MM.1S (cell line): Measurements from ENCODE around the gene PLS3.

Experiments used
- EZH2 ChIP-seq: fragments of 300-600 bp; sonication (generic); optimal IDR thresholded peaks from 2 replicates; pipeline ENCODE3; 2017; ENCODE audit warnings: low read depth, mild to moderate bottlenecking, antibody characterized with exemption, low read length, mixed read lengths
- EZH2phosphoT487 ChIP-seq: fragments of 300-600 bp; sonication (generic); IDR thresholded peaks from 2 replicates; pipeline ENCODE4 v1.6.1; 2018; ENCODE audit warnings: antibody characterized with exemption, low read length
- TF ChIP-seq, protein P1 (sequence below): fragments of 300-600 bp; sonication (generic); IDR thresholded peaks from 2 replicates; pipeline ENCODE4 v1.5.1; 2016; ENCODE audit warnings: antibody characterized with exemption, low read length, mixed read lengths

DNA sequence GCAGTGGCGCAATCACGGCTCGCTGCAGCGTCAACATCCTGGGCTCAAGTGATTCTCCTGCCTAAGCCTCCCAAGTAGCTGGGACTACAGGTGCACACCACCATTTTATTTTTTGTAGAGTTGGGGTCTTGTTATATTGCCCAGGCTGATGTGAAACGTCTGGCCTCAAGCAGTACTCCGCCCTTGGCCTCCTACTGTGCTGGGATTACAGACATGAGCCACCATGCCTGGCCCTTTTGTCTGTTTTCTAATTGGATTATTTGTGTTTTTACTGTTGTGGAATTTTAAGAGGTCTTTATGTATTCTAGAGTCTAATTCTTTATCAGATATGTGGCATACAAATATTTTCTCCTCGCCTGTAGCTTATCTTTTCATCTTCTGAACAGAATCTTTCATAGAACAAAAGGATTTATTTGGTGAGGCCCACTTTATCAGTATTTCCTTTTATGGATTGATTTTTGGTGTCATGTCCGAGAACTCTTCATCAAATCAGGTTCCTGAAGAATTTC lies 18.9 kb downstream of the PLS3 start:
- TF ChIP-seq, protein P1, sequence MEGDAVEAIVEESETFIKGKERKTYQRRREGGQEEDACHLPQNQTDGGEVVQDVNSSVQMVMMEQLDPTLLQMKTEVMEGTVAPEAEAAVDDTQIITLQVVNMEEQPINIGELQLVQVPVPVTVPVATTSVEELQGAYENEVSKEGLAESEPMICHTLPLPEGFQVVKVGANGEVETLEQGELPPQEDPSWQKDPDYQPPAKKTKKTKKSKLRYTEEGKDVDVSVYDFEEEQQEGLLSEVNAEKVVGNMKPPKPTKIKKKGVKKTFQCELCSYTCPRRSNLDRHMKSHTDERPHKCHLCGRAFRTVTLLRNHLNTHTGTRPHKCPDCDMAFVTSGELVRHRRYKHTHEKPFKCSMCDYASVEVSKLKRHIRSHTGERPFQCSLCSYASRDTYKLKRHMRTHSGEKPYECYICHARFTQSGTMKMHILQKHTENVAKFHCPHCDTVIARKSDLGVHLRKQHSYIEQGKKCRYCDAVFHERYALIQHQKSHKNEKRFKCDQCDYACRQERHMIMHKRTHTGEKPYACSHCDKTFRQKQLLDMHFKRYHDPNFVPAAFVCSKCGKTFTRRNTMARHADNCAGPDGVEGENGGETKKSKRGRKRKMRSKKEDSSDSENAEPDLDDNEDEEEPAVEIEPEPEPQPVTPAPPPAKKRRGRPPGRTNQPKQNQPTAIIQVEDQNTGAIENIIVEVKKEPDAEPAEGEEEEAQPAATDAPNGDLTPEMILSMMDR: no peak
- TF ChIP-seq EZH2: no peak
- no peak for TF ChIP-seq EZH2phosphoT487
